GM15510 (cell line): ENCODE results near the gene SLC23A3.

ENCODE experiments used
- POLR2A ChIP-seq: IDR thresholded peaks from 3 replicates; pipeline ENCODE4 v1.6.1; 2011; ENCODE audit warnings: borderline replicate concordance; ENCODE audit not compliant: insufficient read length; ENCODE audit errors: extremely low read depth

SLC23A3 gene

GRCh38 chr2:219207884-219208740 is 38.3 kb upstream of the SLC23A3 start:
- TF ChIP-seq POLR2A = no peak

- no peak for TF ChIP-seq POLR2A
Measured at GRCh38 chr2:219207134-219207883, 37.5 kb upstream of the SLC23A3 start.

GRCh38 chr2:219206328-219207133 is 36.7 kb upstream of the SLC23A3 start, which contains the start of gene ZFAND2B:
ZFAND2B (plus strand) TSS chr2:219206782; CDS start chr2:219206988, 206 bp downstream.
- peak; percentile 99 for TF ChIP-seq POLR2A

- TF ChIP-seq POLR2A = no peak
Measured at GRCh38 chr2:219205981-219206327, 36.1 kb upstream of the SLC23A3 start.

GRCh38 chr2:219205165-219205538 is 35.3 kb upstream of the SLC23A3 start:
- TF ChIP-seq POLR2A = no peak

GRCh38 chr2:219204425-219205164 is 34.8 kb upstream of the SLC23A3 start:
- no peak for TF ChIP-seq POLR2A

GRCh38 chr2:219199470-219200211 is 29.8 kb upstream of the SLC23A3 start:
- TF ChIP-seq POLR2A = no peak

- no peak for TF ChIP-seq POLR2A
Measured at GRCh38 chr2:219198974-219199373, 29.1 kb upstream of the SLC23A3 start.

- no peak for TF ChIP-seq POLR2A
Measured at GRCh38 chr2:219197388-219197787, 27.6 kb upstream of the SLC23A3 start.

- no peak for TF ChIP-seq POLR2A
Measured at GRCh38 chr2:219186754-219187456, 17.1 kb upstream of the SLC23A3 start.

GRCh38 chr2:219184121-219184520 is 14.3 kb upstream of the SLC23A3 start:
- TF ChIP-seq POLR2A = no peak

GRCh38 chr2:219183151-219183772 is 13.4 kb upstream of the SLC23A3 start:
- no peak for TF ChIP-seq POLR2A
